ENCODE data around the gene TFDP1. TPM values are rescaled to one million over a fixed set of nuclear protein-coding genes. Genes with fewer than 3 reads are reported as not detected.

The TFDP1 gene
- total RNA-seq, 1 donor from 2014 or later = 49.4 TPM

GRCh38 chr13:113657851-113658741 lies 73.5 kb downstream of the TFDP1 start, which contains the start of gene ATP4B:
Gene ATP4B (minus strand): TSS chr13:113658198. CDS start chr13:113658144, 54 bp downstream.
- Mint-ChIP-seq H3K9me3 (ENCODE audit: unreplicated experiment) (peaks cover 16% of the 10 kb centered on the region), H3K27me3 (ENCODE audit: low read depth, unreplicated experiment) (no peaks in the 10 kb centered on the region), H3K36me3 (ENCODE audit: low read depth, unreplicated experiment) (peaks cover 2% of the 10 kb centered on the region), H3K27ac (ENCODE audit: unreplicated experiment) (no peak within 1 kb of the TSS), H3K4me3 (ENCODE audit: unreplicated experiment) (no peak within 1 kb of the TSS), H3K4me1 (ENCODE audit: low read depth, unreplicated experiment) (peaks cover 6% of the 10 kb centered on the region)
- Histone ChIP-seq H3K27ac (ENCODE audit: low read depth, low read length) (no peak within 1 kb of the TSS), H3K36me3 (ENCODE audit: insufficient read depth, low read length) (no peaks in the 10 kb centered on the region), H3K79me2 (ENCODE audit: insufficient read depth, low read length) (no peaks in the 10 kb centered on the region), H3K9me3 (ENCODE audit: insufficient read depth, low read depth, low read length) (no peaks in the 10 kb centered on the region), H3K4me2 (ENCODE audit: low read length) (no peak within 1 kb of the TSS), H3K27me3 (ENCODE audit: insufficient read depth, low read length) (peaks cover 3% of the 10 kb centered on the region), H3K4me1 (ENCODE audit: insufficient read depth, low read length) (no peaks in the 10 kb centered on the region), H2AFZ (ENCODE audit: low read depth, low read length) (no peak within 1 kb of the TSS), H3K9ac (ENCODE audit: low read length) (no peak within 1 kb of the TSS), H3K4me3 (ENCODE audit: insufficient read depth, low read depth, low read length) (no peak within 1 kb of the TSS), H4K20me1 (ENCODE audit: insufficient read depth, low read length) (no peaks in the 10 kb centered on the region)
- DNase-seq (ENCODE audit: low read depth) (no peak), FAIRE-seq (no peak)
- TF ChIP-seq EZH2 (IDR thresholded peaks at IDR 0.05; ENCODE audit: insufficient read depth, low read length) (no peak), CTCF (IDR thresholded peaks at IDR 0.05; ENCODE audit: insufficient read depth, low read depth, low read length) (no peak)

GRCh38 chr13:113658836-113659235 lies 74.3 kb downstream of the TFDP1 start:
- peaks cover 4% of the 10 kb centered on the region for H3K4me1 Mint-ChIP-seq (ENCODE audit: low read depth, unreplicated experiment)
- H3K27ac ChIP-seq (ENCODE audit: low read depth, low read length) = no peak overlapping the region
- H3K9me3 Mint-ChIP-seq (ENCODE audit: unreplicated experiment) = peaks cover 16% of the 10 kb centered on the region
- peaks cover 2% of the 10 kb centered on the region for H3K36me3 Mint-ChIP-seq (ENCODE audit: low read depth, unreplicated experiment)
- DNase-seq (ENCODE audit: low read depth) = no peak
- no peaks in the 10 kb centered on the region for H3K9me3 ChIP-seq (ENCODE audit: insufficient read depth, low read depth, low read length)
- H3K36me3 ChIP-seq (ENCODE audit: insufficient read depth, low read length) = no peaks in the 10 kb centered on the region
- H3K4me2 ChIP-seq (ENCODE audit: low read length) = no peak overlapping the region
- TF ChIP-seq EZH2 (IDR thresholded peaks at IDR 0.05; ENCODE audit: insufficient read depth, low read length) (no peak), CTCF (IDR thresholded peaks at IDR 0.05; ENCODE audit: insufficient read depth, low read depth, low read length) (no peak)
- H3K4me1 ChIP-seq (ENCODE audit: insufficient read depth, low read length) = no peaks in the 10 kb centered on the region
- H2AFZ ChIP-seq (ENCODE audit: low read depth, low read length) = no peak overlapping the region
- H3K4me3 Mint-ChIP-seq (ENCODE audit: unreplicated experiment) = no peak overlapping the region
- no peaks in the 10 kb centered on the region for H3K79me2 ChIP-seq (ENCODE audit: insufficient read depth, low read length)
- no peaks in the 10 kb centered on the region for H4K20me1 ChIP-seq (ENCODE audit: insufficient read depth, low read length)
- H3K4me3 ChIP-seq (ENCODE audit: insufficient read depth, low read depth, low read length) = no peak overlapping the region
- peaks cover 3% of the 10 kb centered on the region for H3K27me3 ChIP-seq (ENCODE audit: insufficient read depth, low read length)
- no peak overlapping the region for H3K27ac Mint-ChIP-seq (ENCODE audit: unreplicated experiment)
- H3K9ac ChIP-seq (ENCODE audit: low read length) = no peak overlapping the region
- no peak for FAIRE-seq
- no peaks in the 10 kb centered on the region for H3K27me3 Mint-ChIP-seq (ENCODE audit: low read depth, unreplicated experiment)

GRCh38 chr13:113659337-113659736 lies 74.8 kb downstream of the TFDP1 start:
- FAIRE-seq (no peak), DNase-seq (ENCODE audit: low read depth) (no peak)
- H3K27ac Mint-ChIP-seq (ENCODE audit: unreplicated experiment) = no peak overlapping the region
- H3K27ac ChIP-seq (ENCODE audit: low read depth, low read length) = no peak overlapping the region
- no peak overlapping the region for H3K4me3 ChIP-seq (ENCODE audit: insufficient read depth, low read depth, low read length)
- peaks cover 16% of the 10 kb centered on the region for H3K9me3 Mint-ChIP-seq (ENCODE audit: unreplicated experiment)
- H2AFZ ChIP-seq (ENCODE audit: low read depth, low read length) = no peak overlapping the region
- H3K27me3 Mint-ChIP-seq (ENCODE audit: low read depth, unreplicated experiment) = peaks cover under 1% of the 10 kb centered on the region
- no peak overlapping the region for H3K4me3 Mint-ChIP-seq (ENCODE audit: unreplicated experiment)
- peaks cover 2% of the 10 kb centered on the region for H3K36me3 Mint-ChIP-seq (ENCODE audit: low read depth, unreplicated experiment)
- no peaks in the 10 kb centered on the region for H3K9me3 ChIP-seq (ENCODE audit: insufficient read depth, low read depth, low read length)
- no peak for TF ChIP-seq EZH2 (IDR thresholded peaks at IDR 0.05; ENCODE audit: insufficient read depth, low read length)
- no peak for TF ChIP-seq CTCF (IDR thresholded peaks at IDR 0.05; ENCODE audit: insufficient read depth, low read depth, low read length)
- H4K20me1 ChIP-seq (ENCODE audit: insufficient read depth, low read length) = no peaks in the 10 kb centered on the region
- H3K4me2 ChIP-seq (ENCODE audit: low read length) = no peak overlapping the region
- H3K4me1 ChIP-seq (ENCODE audit: insufficient read depth, low read length) = no peaks in the 10 kb centered on the region
- H3K9ac ChIP-seq (ENCODE audit: low read length) = no peak overlapping the region
- H3K36me3 ChIP-seq (ENCODE audit: insufficient read depth, low read length) = no peaks in the 10 kb centered on the region
- no peaks in the 10 kb centered on the region for H3K79me2 ChIP-seq (ENCODE audit: insufficient read depth, low read length)
- no peaks in the 10 kb centered on the region for H3K4me1 Mint-ChIP-seq (ENCODE audit: low read depth, unreplicated experiment)
- peaks cover 3% of the 10 kb centered on the region for H3K27me3 ChIP-seq (ENCODE audit: insufficient read depth, low read length)

All from astrocyte (in vitro differentiated cells and primary cell).